CD4-positive, alpha-beta T cell treated with Interleukin-4 for 1 hour (primary cell): ENCODE results near the gene ROR1.
"Not testable (repeated sequence)": the region's sequence is repeated elsewhere in the genome, so short reads cannot be mapped to it uniquely, and the experiment has no call there.

Source experiments
- DNase-seq, 2 donors: peaks; one replicate each; pipeline ENCODE4 v3.0.0-alpha.2; 2020 to 2022

ROR1 gene

DNA sequence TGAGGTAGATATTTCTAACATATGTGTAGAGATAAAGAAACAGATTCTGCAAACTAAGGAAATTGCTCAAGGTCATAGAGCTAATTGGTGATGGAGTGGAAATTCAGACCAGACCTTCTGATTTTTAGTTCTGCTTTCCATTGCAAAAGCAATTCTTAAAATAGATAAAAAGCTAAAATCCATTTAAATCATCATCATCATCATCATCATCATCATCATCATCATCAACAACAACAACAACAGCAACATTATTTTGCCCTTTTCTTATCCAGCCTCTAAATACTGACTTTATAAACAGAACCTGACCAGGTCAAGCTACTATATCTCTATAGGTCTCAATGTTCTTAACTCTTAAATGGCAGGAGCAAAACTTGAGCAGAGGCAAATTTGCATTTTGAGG is 14.0 kb upstream of the ROR1 start:
- no peak for DNase-seq

DNA sequence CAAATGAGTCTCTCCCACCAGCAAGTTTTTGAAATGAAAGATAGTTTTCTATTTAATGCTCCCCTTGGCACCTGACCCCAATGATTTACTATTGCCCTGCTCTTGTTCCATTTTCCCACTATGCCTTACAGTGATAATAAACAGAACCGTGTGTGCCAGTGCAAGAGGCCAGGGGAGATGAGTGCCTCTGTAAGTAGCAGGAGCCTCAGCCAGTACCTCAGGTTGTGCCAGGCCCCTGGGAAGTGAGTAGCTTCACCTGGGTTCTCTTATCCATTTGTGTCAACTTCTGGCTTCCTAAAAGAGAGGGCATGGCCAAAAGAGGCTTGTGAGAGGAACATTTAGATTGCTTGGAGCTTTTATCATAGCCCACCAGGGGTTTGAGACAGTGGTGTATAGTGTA is 3.4 kb upstream of the ROR1 start:
- DNase-seq = no peak

DNA sequence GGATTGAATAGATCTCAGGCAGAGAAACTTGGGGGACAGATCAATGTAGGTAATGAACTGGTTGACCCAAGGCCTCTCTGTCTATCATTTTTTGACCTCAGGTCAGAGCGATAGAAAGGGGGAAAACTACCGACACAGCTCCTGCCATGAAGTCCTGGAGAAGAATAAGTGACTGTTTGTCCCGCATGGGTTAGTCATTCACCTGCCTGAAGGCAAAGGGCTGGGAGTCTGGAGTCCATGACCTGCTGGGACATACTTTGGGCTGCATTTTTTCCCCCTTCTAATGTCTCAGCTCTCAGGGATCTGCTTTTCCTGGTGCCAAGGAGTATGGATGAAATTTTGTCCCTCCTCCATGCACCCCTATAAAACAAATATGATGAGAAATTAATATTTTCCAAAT is 1.6 kb upstream of the ROR1 start:
- DNase-seq = no peak

DNA sequence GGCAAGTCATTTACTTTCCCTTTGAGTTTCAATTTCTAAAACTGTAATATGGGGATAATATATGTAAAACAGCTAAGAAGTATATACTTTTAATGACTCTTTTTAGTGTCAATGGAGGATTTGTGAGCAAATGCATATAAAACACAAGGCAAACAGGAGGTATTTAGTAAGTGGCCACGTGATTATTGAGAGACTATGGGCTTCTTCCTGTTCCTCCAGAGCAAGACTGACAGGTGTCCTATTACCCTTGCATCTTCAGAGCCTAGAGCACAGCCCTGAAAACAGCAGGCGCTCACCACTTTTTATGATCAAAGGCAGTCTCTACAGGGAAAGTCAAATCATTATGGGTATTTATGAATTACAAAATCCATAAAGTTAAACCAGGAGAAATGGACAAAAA is 941 bp upstream of the ROR1 start:
- DNase-seq = no peak

DNA sequence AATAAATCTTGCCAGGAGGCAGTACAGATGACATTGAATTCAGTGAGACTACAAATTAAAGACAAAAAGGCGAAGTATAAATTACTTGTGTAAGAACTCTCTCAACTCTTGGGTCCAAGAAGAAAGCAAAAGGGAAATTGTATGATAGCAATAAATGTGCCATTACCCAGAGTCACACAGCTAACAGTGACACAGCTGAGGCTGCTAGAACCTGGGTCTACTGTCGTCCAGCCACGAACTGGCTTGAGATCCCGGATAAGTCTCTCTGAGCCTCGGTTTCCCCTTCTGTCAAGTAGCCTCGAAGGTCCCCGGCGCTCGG is 362 bp upstream of the ROR1 start:
- no peak for DNase-seq

DNA sequence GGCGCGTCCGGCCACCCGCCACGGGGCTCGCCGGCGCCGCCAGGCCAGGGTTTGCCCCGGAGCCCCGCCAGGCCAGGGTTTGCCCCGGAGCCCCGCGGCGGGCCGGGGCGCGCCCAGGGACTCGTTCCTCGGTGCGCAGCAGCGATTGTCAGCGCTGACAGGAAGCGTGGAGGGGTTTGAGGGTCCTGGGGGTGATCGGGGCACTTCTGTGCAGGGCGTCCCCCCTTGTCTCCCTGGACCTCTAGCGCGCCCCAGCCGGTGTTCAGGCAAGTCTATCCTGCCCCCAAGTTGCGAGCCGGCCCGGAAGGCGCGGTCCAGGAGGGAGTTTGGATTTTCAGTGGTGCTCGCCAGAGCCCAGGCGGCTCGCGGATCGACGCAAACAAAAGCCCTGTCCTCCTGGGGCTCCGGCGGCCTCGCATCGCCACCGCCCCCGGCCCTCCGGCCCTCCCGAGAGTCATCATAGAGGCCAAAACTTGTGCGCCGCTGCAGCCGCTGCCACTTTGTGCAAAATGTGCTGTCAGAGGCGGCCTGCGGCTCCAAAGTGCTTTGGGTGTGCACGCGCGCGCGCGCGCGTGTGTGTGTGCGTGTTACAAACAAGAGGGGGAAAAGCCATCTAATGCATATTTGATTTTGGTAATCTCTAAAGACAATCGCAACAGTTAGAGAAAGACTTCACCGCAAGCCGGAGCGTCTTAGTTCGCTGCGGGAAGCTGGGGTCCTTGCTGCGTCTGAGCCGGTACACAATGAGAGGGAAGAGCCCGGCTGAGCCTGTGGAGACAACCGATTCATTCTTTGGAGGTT is 1.0 kb downstream of the ROR1 start:
- DNase-seq = no peak

DNA sequence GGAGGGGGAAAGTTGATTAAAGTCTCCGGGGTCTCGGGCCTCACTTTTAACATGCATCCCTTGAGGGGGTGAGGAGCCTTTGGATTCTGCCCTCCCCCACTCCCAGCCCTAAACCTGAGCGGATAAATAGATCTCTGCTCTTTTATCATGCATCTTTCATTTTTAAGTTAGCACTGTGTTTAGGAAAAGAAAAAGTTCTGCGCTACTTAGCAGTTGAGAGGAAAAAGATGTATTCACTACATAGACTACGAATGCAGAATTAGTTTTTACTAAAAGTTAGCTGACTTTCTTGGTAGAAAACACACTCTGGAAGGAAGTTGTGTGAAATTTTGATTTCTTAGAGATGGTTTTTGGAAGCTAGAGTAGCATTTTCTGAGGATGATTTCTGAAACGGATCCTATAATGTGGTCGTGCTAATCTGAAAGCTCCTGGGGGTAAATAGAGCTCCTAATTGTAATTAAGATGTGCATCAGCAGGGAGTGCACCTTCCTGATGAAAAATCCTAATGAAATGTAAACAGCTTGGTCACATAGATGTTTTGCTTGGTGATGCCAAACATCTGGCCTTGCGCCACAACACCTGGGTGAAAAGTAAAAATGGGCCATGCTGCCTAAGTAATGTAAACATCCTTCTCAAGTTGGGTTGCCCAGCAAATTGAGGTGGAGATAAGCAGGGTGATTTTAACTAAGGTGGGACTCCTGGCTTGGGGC is 1.8 kb downstream of the ROR1 start:
- no peak for DNase-seq

DNA sequence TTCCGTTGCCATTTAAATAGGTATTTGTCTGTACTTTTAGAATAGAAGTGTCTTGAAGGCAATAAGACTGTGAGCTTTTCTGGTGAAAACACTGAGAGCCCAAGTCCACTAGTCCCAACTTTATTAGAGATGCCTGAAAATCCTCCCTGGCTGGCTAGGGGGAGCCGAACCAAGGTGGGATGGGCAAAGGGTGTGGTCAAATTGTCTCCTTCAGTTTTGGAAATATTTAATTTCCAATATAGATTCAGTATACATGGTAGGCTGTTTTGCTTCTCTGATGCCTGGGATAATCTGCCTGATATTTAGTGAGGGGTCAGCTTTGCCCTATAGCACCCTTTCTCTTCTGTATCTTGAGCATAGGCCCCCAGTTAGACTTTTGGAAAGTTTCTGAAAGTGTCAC is 3.5 kb downstream of the ROR1 start:
- DNase-seq = no peak

DNA sequence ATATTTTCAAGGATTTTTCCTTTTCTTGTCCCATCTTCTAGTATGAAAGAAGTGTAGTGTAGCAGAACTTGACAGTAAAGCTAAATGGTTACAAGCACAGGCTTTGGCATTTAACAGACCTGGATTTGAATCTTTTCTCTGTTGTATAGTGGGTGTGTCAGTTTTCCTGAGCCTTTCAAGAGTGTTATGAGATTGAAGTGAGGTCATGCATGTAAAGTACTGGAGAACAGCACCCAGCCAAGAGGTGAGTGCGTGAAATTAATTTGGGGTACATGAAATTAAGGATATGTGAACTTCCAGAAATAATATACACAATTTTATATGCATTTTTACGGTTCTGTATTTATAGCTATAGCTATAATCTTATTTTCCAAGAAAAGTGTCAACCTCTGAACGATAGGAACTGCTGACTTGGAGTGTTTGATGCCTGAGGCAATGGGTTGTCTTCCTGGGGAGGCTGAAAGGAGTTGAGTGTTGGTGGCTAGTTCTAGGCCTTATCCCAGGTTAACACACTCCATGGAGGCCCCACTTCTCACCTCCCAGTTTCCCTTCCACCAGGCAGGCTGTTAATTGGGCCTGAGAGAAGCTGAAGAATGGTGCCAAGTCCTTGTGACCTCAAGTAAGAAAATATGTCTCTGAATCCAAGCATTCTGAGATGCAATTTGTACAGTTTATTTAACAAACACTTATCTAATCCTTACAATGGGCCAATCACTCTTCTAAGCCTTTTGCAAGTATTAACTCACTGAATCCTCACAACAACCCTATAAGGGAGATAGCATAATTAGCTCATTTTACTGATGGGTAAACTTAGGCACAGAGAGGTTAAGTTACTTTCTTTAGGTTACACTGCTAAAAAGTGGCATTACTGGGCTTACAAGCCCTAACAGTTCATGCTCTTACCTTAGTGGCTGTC is 4.4 kb downstream of the ROR1 start:
- DNase-seq = no peak

DNA sequence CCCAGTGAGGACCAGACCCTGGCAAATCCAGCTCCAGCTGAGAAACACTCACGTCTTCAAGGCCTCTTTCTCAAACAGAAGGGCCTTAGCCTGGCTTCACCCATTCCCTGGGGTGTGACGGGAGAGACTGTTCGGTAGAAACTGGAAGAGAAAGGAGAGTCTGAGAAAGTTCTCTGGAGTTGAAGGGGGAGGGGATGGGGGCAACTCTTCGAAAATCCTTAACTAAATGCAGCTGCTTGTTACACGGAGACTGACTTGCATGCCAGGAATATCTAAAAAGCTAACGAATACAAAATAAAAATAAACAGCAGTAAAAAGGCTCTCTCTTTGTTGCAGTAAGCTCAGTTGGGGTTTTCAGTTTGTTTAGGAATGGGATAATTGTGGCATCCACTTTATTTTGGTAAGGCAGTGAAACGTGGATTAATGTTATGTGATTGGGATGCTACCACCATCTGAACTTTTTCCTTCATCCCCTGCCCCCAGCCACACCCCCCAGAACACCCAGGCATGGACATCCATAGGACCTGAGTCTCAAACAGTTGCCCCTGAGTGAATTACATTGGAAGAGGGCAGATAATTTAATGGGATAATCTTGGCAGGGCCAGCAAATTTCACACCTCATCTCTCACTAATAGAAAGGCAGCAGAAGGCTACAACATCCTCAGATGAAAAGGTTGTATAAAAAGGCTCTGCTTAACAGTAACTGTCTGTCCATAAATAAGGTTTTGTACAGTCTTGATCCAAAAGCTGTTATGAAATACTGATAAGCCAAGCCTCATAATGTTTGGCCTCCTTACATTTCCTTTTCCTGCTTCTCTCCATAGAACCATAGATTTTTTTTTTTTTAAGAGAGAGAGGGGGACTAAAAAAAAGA is 5.8 kb downstream of the ROR1 start:
- no peak for DNase-seq

DNA sequence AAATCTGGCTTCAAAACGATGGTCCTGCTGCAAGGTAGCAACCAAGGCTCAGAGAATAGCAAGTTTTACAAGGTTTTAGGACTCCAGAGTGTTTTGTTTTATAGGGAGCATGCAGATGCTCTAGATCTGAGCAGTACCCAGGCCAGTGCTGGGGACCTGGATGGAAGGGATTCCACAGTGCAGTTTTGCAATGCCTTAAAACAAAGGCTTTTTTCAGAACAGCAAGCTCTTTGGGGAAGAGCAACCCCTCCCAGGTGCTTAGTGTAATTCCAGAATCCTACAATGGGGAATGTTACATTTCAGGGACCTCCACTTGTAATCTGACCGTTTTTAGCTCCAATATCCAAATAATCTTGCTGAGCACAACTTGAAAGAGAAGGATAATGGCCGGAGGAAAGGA is 6.7 kb downstream of the ROR1 start:
- DNase-seq = no peak

DNA sequence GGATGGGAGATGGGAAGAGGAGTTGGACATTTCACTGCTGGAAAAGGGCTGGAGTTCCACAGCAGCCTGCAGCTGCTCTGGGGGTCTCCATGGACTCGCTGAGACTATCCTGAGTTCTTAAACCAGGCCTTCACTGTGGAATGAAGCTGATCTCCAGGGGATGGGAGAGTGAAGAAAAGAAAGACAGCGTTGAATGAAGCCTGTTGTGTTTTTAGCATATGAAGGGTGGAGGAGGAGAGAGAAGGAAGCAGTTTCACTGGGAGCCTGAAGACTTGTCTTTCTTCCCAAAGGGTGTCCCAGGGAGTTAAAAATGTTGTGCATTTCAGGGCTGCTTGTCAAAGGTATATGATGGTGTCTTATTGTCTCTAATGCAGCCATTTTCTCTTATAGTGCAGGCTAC is 9.2 kb downstream of the ROR1 start:
- no peak for DNase-seq

DNA sequence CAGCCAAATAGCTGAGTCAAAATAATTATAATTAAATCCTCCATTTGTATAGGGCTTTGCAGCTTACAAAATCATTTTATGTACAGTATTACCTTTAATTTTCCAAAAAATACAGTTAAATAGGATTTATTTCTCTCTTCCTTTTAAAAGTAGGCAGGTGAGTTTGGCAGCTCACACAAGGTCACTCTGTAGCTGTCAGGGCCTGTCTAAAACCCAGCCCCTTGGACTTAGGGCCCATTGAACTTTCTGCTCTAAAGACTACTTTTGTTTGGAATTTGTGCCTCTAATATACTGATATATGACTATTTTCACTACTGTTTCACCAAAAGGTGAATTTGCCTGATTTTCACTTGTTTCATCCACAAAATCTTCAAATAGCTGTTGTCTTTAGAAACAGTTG is 10.3 kb downstream of the ROR1 start:
- DNase-seq = no peak

DNA sequence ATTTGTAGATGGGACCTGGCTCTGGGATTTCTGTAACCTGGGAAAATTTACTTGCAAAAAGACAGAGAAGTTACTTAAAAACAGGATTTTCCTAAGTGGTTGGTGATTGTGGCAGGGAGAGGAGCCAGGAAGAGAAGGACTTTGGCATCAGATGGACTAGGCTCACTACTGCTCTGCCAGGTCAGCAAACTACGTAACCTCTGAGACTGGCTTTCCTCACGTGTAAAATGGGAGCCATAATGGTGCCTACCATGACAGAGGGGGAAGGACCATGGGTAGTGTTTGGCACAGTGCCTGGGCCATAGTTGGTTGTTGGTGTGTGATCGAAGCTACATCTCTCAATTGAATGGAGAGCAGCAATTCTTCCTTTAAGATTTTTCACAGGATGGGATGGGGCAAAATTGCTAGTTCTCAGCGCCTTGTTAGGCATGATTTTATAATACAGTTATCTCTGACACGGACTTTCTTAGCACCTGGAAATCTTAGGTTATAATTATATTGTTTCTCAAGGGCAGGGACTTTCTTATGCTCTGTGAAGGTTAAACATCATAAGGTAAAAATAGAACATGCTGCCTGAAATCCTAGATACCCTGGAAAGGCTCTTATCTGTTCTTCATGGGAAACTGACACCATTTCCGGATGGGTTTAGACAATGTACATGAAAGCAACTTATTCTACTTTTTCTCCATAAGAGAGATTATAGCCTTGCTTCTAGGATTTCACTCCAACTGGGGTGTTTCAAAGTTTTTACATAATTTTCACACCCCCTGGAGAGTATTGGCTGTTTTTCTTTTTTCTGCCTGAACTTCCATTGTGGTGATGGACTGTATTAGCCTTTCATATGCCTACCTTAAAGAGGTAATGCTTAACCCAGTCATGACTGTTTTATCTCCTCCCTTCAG is 10.9 kb downstream of the ROR1 start:
- DNase-seq = no peak

DNA sequence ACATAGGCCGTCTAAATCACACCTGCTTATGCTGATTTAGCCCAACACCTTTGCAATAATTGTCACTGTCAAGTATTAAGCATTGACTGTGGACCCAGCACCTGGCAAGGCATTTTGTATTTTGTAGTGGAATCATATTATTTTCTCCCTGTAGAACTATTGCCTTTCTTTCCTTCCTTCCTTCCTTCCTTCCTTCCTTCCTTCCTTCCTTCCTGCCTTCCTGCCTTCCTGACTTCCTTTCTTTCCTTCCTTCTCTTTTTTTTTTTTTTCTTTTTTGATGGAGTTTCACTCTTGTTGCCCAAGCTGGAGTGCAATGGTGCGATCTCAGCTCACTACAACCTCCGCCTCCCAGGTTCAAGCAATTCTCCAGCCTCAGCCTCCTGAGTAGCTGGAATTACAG is 13.5 kb downstream of the ROR1 start:
- not testable (repeated sequence) for DNase-seq

DNA sequence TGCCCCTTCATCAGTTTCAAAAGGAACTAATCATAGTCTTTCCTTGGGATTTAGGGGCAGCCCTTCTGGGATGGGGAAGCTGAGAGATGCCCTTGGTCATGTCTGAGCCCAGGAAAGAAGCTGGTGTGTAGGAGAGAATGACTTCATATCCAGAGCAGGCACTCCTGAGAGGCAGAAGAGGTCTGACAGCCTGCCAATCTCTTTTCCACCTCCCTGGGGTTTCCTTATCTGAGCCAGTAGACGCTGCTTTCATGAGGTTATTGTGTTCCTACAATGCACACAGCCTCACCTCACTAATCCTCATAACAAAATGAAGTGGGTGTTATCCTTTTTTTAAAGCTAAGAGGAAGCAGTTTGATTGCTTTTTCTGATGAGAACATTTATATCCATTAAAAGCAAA is 14.1 kb downstream of the ROR1 start:
- no peak for DNase-seq

DNA sequence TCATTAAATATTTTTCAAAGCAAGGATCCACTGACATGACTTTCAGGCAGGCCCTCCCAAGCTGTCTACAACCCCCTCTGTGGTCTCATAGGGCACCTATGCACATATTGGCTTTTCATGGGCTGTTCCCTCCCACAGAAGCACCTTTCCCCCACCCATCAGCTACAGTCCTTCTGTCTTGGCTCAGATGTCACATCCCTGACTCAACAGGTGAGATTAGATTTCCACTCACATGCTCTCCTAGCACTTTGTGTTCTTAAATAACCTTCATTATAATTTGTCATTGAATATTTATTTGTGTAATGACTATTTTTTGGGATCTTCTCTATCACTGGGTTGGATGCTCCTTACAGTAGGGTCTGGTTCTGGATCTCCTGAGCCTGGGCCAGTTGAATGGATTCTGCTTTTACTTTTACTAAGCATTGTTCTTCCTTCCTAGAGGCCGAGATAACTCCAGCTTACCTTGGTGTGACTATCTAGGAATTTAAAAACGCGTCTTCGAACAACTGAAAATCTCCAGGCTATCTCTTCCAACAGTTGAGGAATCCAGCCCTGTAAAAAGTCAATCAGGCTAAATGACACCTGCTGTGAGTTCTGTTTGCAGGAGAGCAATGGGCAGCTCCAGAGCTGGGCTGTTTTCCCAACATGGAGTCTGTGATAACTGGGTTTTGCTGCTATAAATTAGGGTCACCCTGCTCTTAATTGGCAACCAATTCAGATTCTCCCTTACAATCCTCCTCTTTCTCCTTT is 16.2 kb downstream of the ROR1 start:
- no peak for DNase-seq

DNA sequence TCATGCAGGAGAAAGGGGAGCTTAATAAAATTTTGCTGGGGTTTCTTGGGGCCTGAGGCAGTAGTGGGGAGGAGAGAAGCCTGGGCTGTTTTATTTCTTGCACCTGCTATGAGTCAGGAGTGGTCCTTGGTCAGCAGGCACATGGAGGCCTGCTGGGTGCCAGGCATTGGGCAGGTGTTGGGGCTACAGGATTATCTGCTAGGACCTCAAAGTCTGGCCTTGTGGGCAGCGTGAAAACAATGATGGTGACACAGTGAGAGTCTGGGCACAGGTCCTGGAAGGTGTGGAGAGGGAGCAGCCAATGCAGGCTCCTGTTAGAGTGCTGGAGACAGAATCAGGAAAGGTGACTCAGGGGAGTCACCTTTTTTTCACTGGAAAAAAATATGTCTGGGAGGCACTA is 17.2 kb downstream of the ROR1 start:
- DNase-seq = no peak

DNA sequence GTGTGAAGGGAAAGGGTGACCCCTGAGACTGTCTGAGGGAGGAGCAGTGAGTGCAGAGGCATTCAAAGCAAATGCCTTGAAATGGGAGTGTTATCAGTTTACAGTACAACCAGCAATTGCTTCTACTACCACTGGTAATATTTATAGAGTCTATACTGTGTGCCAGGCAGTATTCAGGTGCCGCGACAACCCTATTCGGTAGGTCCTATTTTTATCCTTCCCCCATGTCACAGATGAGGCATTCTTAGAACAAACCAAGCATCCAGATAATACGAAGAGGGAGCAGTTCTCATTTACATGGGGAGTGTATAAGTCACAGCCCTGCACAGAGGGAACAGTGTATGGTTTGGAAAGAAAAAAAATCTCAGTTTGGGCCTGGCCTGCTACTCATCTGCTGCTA is 18.3 kb downstream of the ROR1 start:
- DNase-seq = no peak

DNA sequence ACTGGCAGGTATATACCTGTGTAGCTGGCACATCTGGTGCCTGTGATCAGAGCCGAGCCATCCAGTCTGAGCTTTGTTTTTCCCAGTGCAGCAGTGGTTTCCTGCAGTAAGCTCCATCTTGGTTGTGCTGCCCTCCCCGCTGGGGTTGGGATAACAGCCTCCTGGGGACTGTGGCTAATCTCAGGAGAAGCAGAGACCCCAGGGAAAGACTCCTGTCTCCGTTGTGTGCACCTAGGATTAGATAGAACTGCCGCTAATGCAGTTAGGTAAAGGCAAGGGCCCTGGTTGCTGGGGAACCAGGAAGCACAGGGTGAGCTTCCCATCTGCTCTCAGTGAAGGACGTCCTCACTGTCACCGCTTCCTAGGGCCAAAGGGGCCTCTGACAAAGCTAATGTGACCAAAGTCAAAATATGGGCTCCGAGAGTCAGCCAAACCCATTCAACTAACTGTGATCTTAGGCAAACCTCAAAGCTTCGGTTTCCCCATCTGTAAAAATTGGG is 20.0 kb downstream of the ROR1 start:
- no peak for DNase-seq

DNA sequence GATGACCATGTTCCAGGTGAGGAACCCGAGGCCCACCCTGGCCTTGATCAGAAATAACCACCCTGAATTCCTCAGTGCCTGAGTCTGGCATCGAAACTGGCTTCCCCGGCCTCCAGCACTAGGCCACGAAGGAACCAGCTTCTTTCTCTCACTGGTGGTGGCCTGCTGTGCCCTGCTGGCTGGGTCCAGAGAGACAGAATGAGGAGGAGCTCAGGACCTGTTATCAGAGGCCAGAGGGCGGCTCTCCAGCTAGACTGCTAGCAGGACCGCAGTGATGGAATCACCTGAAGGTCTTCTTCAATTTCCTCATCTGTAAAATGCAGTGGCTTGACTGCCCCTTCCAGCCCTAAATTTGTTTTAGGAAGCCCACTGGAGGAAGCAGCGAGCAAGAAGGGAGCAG is 20.5 kb downstream of the ROR1 start:
- no peak for DNase-seq
